ENCODE results near the gene URM1.
A peak's percentile ranks its signal among the peaks of the same experiment; 100 is the strongest.

URM1 gene

DNA sequence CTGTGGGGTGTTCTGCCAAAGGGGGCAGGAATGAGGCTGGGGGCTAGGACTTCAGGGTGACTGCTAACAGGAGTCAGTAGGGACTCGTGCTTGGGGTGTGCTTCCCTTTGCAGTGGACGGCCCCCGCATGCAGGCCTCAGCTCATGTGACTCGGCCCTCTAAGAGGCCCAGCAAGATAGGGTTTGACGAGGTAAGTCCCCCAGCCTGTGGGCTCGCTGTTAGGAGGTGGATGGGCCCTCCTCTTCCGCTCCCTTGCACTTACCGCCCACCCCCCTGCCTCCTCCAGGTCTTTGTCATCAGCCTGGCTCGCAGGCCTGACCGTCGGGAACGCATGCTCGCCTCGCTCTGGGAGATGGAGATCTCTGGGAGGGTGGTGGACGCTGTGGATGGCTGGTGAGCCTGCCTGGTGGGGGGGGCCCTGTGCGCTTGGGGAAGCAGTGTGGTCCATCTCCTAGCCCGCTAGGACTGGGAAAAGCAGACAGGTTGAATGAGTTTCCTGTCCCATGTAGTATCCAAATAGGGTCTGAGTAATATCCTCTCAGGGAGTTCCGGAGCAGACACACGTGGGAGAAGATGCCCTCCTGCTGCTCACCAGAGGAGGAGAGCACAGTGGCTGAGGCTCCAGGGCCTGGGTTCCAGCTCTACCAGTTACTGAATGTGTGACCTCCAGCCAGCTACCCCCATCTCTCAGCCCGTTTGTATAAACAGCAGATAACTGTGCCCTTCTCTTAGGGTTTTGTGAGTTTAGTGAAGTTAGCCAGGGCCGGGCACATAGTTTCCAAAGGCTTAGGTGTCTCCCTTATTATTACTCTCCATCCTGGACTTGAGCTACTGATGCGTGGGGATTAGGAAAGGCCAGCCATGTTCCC is 57.7 kb downstream of the URM1 start:
- DNase-seq (ENCODE audit: low spot score) = peak; percentile 80

DNA sequence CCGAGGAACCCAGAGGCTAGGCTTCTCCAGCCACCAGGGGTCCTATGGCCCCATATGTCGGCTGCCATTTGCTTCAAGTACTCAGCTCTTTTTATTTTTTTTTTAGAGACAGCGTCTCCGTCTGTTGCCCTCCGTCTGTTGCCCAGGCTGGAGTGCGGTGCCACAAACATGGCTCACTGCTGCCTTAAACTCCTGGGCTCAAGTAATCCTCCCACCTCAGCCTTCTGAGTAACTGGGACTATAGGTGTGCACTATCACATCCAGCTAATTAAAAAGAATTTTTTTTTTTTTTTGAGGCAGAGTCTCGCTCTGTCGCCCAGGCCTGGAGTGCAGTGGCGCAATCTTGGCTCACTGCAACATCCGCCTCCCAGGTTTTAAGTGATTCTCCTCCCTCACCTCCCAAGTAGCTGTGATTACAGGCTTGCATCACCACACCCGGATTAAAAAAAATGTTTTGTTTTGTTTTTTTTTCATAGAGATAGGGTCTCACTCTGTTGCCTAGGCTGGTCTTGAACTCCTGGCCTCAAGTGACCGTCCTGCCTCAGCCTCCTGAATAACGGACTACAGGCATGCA is 58.4 kb downstream of the URM1 start:
- peak; percentile 50 for DNase-seq (ENCODE audit: low spot score)

DNA sequence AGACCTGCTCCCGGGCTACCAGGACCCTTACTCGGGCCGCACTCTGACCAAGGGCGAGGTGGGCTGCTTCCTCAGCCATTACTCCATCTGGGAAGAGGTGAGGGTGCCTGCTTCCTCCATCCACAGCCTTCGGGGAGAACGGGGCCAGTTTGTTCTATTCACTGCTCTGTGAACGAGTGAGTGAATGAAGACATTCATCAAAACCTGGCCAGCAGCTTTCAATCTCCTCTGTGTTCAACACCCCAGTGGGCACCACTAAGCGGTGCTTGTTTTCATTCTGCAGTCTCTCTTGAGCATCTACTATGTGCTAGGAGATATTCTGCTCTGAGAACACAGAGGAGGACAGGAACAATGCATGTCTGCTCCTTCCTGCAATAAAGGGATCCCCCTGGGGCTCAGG is 60.0 kb downstream of the URM1 start:
- no peak for DNase-seq (ENCODE audit: low spot score)

DNA sequence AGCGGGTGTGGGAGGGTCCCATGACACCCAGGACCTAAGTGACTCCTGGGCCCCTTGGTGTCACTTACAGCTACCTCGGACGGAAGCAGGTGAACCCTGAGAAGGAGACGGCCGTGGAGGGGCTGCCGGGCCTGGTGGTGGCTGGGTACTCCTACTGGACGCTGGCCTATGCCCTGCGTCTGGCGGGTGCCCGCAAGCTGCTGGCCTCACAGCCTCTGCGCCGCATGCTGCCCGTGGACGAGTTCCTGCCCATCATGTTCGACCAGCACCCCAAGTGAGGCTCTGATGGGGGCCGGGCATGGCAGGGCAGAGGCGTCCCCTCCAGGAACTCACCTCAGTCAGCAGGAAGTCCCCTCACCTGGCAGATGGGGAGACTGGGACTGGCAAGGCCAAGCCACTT is 63.2 kb downstream of the URM1 start:
- DNase-seq (ENCODE audit: low spot score) = no peak

DNA sequence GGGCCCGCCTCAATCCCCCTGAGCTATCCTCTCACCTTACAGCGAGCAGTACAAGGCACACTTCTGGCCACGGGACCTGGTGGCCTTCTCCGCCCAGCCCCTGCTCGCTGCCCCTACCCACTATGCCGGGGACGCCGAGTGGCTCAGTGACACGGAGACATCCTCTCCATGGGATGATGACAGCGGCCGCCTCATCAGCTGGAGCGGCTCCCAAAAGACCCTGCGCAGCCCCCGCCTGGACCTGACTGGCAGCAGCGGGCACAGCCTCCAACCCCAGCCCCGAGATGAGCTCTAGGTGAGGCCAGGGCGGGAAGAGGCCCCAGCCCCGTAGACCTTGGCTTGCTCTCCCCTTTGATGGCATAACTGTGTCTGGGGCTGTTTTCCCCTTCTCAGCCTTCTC is 64.4 kb downstream of the URM1 start:
- no peak for DNase-seq (ENCODE audit: low spot score)

DNA sequence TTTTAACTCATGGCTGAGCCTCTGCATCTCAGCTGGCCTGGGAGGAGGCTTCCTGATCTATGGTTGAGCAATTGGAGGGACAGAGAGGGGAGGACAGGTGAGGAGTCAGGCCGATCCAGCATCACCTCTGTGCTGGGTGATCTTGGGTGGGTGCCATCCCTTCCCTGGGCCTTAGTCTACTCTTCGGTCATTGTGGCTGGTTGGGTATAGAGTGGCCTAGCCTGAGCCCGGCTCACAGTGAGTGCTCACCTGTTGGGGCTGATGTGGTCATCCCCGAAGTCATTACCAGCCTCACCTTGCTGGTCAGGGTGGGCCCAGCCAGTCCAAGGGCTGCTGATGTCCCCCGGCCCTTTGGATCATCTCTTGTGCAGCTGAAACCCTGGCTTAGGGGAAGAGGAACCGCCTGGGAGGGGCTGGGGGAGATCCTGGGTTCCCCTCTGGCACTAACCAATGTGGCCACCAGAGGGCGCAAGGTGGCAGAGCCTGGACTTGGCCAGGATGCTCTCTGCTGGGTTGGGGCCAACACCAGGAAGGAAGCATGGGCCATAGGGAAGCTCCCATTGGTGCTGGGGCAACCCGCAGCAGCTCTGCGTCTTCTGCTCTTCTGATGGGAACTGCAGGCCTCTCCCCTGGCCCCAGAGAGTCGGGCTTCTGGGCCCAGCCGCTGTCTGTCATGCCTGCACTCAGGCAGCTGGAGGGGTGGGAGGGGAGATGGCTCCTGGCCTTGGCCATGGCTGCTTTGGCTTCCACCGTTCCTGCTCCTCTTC is 67.4 kb downstream of the URM1 start:
- DNase-seq (ENCODE audit: low spot score) = peak; percentile 84

DNA sequence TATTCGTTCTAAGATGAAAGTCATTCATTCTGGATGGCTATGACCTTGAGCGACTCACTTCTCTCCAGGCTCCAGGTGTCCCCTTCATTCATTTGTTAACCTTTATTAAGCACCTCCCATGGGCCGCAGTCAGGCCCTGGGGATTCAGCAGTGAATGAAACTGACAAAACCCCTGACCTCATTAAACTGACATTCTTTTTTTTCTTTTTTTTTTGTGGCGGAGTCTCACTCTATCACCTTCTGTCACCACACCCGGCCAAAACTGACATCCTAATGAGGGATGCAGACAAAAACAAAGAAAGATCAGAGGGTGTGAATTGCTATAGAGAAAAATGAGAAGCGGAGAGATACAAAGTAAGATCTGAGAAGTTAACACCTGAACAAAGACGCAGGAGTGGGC is 68.1 kb downstream of the URM1 start:
- no peak for DNase-seq (ENCODE audit: low spot score)

Data from SK-N-DZ (cell line).